ENCODE measurements around the gene B4GAT1.

Gene B4GAT1

GRCh38 chr11:66297610-66298009 lies 49.8 kb downstream of the B4GAT1 start:
- DNase-seq: no peak
